ENCODE measurements around the gene CELF2. TPM values are rescaled to one million over a fixed set of nuclear protein-coding genes. Genes with fewer than 3 reads are reported as not detected.

CELF2 gene
- total and polyA plus RNA-seq, 9 of the 15 experiments (the other 6 are each of a cell fraction or from before 2014, with no cell fraction given) = 4.0 to 20.3 (median 11.1) TPM

DNA sequence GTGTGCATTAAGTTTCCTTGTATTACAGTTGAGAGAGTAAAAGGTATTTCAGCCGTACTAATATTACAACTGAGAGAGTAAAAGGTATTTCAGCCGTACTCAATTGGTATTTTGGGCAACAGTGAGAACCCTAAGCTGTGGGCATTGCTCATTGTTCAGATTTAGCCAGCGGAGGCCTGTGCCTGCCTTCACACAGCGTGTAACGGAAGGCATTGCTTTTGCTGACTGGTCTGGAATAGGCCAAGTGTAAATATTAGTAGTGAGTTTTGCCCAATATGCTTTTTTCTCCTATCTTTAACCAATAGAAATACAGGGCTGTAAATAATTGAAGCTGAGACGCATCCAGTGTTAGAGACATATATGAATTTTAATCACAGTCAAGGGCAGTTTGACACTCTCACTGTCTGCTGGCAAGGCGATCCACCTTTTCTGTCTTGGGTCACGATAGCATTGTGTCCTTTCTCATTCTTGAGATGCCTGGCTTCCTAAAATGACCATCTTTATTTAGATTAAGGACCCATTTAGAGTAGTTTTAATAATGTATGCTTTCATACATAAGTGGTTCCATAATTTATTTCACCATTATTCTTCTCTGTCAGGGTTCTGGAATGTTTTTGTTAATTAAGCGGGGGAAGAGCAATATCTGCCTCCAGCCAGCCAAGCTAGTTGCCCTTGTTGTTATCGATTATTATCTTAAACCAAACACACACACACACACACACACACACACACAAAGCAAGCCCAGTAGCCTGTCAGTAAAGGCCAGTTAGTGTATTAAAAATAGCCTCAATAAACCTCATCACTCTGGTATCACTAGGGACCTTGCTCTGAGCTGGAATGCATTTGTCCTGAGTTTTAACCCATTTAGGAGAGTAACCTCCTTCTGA is 130.7 kb downstream of the CELF2 start:
- POLR2A ChIA-PET = interaction anchor here (1.4 kb wide), 1 partner anchor 17 kb away, joined by 5 read pairs; no protein-coding TSS in a partner anchor
- Histone ChIP-seq H3K9me3 (replicated peaks; ENCODE audit: control insufficient read depth, insufficient read depth, low read depth, low read length) (no peaks in the 10 kb centered on the region), H3K79me2 (ENCODE audit: control insufficient read depth, insufficient read depth, low read length) (no peaks in the 10 kb centered on the region), H3K27me3 (ENCODE audit: control insufficient read depth in 2 of 2, insufficient read depth in 2 of 2, low read length in 2 of 2) (no peaks in the 10 kb centered on the region), H2AFZ (ENCODE audit: low read depth, low read length) (no peak overlapping the region; the same call in 1 of the 2 replicates), H3K9ac (ENCODE audit: insufficient read depth in 1 of 2, low read depth in 2 of 2, low read length in 2 of 2) (no peak overlapping the region), H3K4me3 (no peak overlapping the region), H3K4me2 (ENCODE audit: insufficient read depth, low read length) (no peak overlapping the region), H3K36me3 (ENCODE audit: control insufficient read depth, insufficient read depth, low read length) (no peaks in the 10 kb centered on the region), H3K9me1 (ENCODE audit: control insufficient read depth, insufficient read depth, low read length) (no peaks in the 10 kb centered on the region), H3K27ac (ENCODE audit: extremely low read depth, low read depth, low read length) (no peak overlapping the region), H4K20me1 (replicated peaks; ENCODE audit: control insufficient read depth, insufficient read depth, low read length) (no peaks in the 10 kb centered on the region), H3K4me1 (replicated peaks in 1 of 2; ENCODE audit: control insufficient read depth in 2 of 2, insufficient read depth in 2 of 2, low read length in 2 of 2) (peaks cover 0 to 37% of the 10 kb centered on the region in 2 experiments; a peak in 3 of 5 replicates)
- DNase-seq (ENCODE audit: extremely low read depth in 1 of 4, low spot score in 3 of 4) (peak in 1 of 4 experiments; percentile 21), FAIRE-seq (no peak), ATAC-seq (no peak)
- CTCF ChIA-PET (ENCODE audit: low intra/inter-chr PET ratio) = no interaction called here
- intact Hi-C loops (cut with micrococcal nuclease) = no loop called here
- in situ Hi-C loops (cut with MboI) = no loop called here
- 55% methylated on average over 10 of the region's 10 CpGs for WGBS (ENCODE audit: insufficient coverage, low coverage, missing lambda C conversion rate)
- BruUV-seq (replicated peaks) = no TSS peak
- TF ChIP-seq EHMT2 (IDR thresholded peaks at IDR 0.05) (no peak), E2F3 (CRISPR knock-in tag; IDR thresholded peaks at IDR 0.05) (no peak), LEF1 (IDR thresholded peaks at IDR 0.05) (no peak), PHTF2 (CRISPR knock-in tag; IDR thresholded peaks at IDR 0.05) (no peak), CBFA2T3 (IDR thresholded peaks at IDR 0.05) (0 out of 2 replicates have a peak, but pooled peaks have one; percentile 16), ZNF766 (CRISPR knock-in tag; conservative IDR thresholded peaks at IDR 0.05) (0 out of 2 replicates have a peak, but pooled peaks have one; percentile 37), HOXB6 (CRISPR knock-in tag; IDR thresholded peaks at IDR 0.05; ENCODE audit: borderline replicate concordance) (no peak), WHSC1 (IDR thresholded peaks at IDR 0.05; ENCODE audit: low read length) (no peak), L3MBTL2 (IDR thresholded peaks at IDR 0.05) (no peak), HIVEP1 (CRISPR knock-in tag; IDR thresholded peaks at IDR 0.05) (no peak), SMARCC2 (IDR thresholded peaks at IDR 0.05; ENCODE audit: low read depth) (no peak), HMG20B (CRISPR knock-in tag; IDR thresholded peaks at IDR 0.05) (no peak), ASH1L (IDR thresholded peaks at IDR 0.05; ENCODE audit: borderline replicate concordance, low read depth, partially characterized antibody) (no peak), CHD2 (IDR thresholded peaks at IDR 0.05; ENCODE audit: low read depth, low read length) (no peak), MIER1 (IDR thresholded peaks at IDR 0.05; ENCODE audit: low read depth) (no peak), RAD21 (CRISPR knock-in tag; conservative IDR thresholded peaks at IDR 0.05 in 1 of 2, IDR thresholded peaks at IDR 0.05 in 1 of 2) (no peak), NUFIP1 (IDR thresholded peaks at IDR 0.05; ENCODE audit: partially characterized antibody) (no peak), CBFB (CRISPR knock-in tag; IDR thresholded peaks at IDR 0.05) (no peak), RBM25 (IDR thresholded peaks at IDR 0.05; ENCODE audit: low read depth, low read length, severe bottlenecking) (no peak), PTBP1 (IDR thresholded peaks at IDR 0.05; ENCODE audit: low read depth, low read length) (no peak), COPS2 (conservative IDR thresholded peaks at IDR 0.05) (no peak), MTA2 (IDR thresholded peaks at IDR 0.05; ENCODE audit: low read depth) (no peak), ZNF263 (CRISPR knock-in tag; IDR thresholded peaks at IDR 0.05; ENCODE audit: borderline replicate concordance) (no peak), HDGF (IDR thresholded peaks at IDR 0.05) (no peak)
- TF ChIP-seq, protein P1, sequence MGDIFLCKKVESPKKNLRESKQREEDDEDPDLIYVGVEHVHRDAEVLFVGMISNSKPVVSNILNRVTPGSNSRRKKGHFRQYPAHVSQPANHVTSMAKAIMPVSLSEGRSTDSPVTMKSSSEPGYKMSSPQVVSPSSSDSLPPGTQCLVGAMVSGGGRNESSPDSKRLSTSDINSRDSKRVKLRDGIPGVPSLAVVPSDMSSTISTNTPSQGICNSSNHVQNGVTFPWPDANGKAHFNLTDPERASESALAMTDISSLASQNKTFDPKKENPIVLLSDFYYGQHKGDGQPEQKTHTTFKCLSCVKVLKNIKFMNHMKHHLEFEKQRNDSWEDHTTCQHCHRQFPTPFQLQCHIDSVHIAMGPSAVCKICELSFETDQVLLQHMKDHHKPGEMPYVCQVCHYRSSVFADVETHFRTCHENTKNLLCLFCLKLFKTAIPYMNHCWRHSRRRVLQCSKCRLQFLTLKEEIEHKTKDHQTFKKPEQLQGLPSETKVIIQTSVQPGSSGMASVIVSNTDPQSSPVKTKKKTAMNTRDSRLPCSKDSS (IDR thresholded peaks at IDR 0.05; ENCODE audit: low read depth, partially characterized antibody) = no peak

Measured in K562 (cell line).